Daoy (cell line): ENCODE results near the gene HOXA1. TPM values are rescaled to one million over a fixed set of nuclear protein-coding genes. Genes with fewer than 3 reads are reported as not detected.

ENCODE experiments used
- DNase-seq: peaks from one replicate; pipeline ENCODE4 v3.0.0-alpha.2; 2015; ENCODE audit warnings: low read depth
- total RNA-seq: library from RNA; depleted of rRNA; stranded (reverse); fragments of >200 nt; shearing (Covaris generic); gene quantifications from 2 replicates; pipeline ENCODE4 v1.2.3, GENCODE V29; 2014

The HOXA1 gene
- total RNA-seq, 1 experiment from 2014 or later = 6.4 TPM

DNA sequence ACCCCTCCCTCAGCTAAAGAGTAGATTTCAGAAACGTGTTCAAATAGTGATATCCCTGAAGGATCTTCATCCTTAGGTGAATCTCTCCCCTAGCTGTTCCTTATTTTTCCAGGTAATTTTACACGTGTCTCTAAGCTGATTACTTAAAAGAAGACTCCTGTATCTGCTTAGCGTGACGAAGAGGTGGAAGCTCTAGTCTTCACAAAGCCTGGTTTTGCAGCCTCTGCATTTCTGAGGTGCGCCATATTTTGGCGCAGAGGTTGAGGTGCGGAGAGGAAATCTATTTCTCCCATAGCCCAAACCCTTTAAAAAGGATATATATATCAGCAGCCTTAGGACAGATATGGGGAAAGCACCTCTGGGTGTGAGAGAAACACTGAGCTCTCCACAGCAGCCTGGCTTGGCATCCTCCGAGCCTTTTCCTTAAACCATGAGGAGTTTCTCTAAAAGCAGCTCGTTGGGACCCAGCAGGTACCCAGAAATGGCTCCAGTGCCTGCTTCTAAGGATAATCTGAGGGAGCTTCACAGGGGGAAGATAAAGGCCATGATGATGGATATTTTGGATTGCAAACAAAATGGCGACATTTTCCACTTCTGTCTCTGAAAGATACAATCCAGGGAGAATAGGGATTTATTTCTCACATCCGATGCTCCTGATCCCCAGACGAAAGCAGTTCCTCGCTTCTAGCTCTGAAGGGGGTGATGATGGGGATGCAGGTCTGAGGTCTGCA is 9.7 kb upstream of the HOXA1 start:
- no peak for DNase-seq

DNA sequence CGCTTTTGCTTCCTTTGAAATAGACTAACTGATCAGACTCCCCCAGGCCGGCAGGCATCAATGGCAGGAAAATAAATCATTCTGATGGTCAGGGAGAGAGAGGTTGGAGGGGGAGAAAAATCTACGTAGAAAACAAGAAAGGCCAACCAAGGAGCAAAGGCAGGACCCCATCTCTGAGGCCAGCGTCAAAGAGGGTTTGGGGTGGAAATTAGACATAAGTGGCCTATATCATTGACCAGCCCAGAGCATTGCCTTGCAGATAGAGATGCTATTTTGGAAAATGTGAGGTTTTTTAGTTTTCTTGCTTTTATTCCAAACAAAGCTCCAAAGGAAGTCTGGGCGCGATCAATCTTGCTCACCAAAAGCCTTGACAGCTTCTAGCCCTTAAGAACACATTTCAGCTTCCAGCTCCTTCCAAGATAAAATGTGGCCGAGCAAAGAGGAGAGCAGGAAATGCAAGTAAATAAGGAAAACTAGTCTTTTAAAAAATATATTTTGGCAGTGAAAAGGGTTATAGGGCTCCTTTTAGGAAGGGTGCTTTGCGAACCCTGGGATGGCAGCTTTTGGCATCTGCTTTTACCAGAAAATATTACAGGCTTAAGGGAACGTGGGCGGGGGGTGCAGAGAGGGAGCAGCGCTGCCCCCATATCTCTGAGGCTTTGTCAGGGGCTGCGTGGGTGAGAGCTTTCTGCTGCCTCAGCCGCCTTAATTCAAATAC is 8.7 kb upstream of the HOXA1 start:
- DNase-seq = peak; percentile 36

DNA sequence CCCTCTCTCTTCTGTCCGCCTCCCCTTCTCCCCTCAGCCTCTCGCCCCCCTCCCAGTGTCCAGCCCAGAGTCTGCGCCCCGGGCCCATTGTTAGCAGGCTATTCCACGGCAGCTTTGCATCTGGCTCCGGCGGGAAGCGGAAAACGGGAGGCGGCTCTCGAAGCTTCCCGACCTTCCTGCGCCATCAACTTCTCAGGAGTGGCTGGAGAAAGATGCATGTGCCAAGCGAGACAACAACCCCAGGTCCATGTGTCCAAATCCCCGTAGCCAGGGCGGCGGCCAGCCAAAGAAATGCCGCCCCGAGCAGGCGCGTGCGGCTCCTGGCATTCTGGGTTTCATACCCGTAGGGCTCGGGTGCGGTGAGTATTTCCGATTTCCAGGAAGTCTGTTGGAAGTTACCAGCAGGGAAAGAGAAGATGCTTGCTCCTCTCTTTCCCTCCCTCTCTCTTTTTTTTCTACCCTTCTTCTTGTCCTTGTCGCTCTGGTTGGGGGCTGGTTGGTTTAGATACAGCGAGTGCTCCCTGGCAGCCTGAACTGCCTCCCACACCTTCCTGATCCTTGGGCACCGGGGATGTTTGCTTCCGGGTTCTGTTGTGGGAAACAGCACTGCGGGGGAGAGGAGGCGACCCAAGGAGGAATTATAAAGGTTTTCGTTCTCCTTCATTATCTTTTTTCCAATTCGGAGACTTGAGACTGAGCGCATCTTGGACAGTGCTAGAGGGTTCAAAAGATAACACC is 7.9 kb upstream of the HOXA1 start:
- peak; percentile 79 for DNase-seq

DNA sequence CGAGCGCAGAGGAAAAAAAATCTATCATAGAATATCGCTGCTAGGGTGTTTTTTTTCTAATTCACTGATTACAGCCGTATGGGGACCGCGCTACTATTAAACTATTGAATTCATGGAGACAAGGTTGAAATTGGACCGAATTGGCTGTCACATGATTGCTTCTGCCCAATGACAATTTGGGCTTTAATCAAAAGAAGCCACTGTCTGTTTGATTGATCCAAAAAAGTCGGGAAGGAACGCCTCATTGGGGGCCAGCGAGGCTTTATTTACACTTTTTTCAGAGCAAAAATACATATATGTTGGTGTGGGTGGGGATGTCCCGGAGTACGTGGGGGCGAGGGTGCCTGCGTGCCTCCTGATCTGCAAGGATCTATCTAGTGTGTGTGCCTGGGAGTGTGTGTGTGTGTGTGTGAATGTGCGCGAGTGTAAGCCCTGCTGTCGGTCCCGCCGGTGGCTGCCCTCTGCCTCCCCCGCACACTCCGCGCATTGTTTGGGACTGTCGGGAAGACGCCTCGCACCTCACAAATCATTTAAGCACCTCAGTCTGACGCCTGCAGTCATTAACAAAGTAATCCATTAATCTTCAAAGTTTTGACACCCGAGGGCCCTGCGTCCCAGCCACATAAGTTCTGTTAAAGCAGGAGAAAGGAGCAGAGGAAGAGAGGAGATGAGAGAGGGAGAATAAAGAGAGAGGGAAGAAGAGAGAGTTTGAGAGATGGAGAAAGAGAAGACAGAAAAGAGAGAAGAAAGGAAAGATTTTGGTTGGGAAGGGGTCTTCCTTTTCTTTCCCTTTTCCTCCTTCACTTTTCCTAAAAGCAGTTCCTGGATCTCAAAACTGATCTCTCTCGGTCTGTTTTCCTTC is 7.0 kb upstream of the HOXA1 start, which contains the start of gene HOXA2:
Gene HOXA2 (minus strand): TSS at position 103 of the 862 bp plus-strand sequence. CDS start 183 bp downstream, outside the sequence.
- DNase-seq = peak; percentile 82

DNA sequence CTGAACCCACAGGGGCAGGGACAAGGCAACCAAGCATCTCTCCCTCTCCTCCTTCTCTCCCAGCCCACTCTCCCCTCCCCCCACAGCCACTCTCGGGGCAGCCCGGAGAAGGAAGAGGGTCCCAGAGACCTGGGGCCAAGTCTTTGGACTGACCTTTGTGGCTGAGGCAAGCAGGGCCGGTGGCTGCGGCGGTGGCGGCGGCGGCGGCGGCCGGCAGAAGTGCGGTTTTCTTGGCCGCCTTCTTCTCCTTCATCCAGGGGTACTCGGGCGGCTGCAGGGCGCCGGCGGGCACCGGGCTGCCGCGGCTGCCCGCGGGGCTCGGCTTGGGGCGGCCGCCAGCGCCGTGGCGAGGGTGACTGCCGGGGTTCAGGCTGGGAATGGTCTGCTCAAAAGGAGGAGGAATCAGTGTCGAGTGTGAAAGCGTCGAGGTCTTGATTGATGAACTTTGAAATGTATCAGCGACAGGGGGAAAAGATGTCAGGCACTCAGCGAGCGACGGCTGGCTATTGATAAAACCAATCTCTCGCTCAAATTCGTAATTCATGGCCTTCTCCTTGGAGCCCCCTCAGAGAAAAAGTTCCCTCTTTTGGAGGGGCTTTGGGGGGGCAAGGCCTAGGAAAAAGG is 6.3 kb upstream of the HOXA1 start:
- peak; percentile 64 for DNase-seq

DNA sequence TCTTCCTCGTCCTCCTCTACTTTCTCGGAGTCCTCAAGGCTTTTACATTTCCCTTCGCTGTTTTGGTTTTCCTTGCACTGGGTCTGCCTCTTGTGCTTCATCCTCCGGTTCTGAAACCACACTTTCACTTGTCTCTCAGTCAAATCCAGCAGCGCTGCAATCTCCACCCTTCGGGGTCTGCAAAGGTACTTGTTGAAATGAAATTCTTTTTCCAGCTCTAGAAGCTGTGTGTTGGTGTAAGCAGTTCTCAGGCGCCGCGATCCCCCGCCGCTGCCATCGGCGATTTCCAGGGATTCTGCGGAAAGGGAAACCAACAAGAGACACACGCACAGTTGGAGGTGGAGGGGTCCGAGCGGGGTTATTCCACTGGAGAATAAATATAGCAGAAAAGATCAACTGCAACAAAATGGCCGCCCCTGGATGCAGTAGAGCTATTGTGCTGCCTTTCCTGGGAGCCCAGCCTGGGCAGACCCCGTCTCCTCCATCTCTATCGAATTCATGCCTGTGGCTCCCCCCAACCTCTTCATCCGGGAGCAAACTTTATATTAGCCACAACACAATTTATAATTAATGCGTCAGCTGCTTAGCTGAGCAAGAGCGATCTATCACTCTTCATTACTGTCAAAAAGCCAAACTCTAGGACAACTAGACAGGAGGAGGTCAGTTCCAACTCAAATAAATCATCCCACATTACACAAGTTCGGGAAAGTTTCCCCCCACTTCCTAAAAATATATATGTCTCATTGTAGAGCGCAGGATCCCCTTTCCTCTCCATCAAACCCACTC is 5.6 kb upstream of the HOXA1 start:
- peak; percentile 77 for DNase-seq

DNA sequence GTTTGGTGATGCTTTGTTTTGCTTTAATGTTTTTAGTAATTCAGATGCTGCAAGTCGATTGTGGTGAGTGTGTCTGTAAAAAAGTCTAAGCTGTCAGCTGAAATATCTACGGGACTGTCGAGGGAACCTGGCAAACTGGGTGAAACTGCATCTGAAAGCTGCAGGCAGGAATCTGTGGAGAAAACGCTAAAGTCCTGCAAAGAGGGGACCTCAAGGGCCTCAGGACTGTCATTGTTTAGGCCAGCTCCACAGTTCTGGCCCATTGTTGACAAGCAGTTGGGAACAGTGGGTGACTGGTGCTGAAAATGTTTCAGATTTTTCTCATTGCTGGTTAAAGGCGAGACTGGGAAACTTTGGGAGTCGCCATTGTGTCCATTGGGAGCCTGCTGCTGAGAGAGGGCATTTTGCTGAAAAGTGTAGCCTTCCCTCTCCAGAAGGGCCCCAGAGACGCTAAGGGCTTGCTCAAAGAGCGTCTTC is 4.9 kb upstream of the HOXA1 start:
- DNase-seq = no peak

DNA sequence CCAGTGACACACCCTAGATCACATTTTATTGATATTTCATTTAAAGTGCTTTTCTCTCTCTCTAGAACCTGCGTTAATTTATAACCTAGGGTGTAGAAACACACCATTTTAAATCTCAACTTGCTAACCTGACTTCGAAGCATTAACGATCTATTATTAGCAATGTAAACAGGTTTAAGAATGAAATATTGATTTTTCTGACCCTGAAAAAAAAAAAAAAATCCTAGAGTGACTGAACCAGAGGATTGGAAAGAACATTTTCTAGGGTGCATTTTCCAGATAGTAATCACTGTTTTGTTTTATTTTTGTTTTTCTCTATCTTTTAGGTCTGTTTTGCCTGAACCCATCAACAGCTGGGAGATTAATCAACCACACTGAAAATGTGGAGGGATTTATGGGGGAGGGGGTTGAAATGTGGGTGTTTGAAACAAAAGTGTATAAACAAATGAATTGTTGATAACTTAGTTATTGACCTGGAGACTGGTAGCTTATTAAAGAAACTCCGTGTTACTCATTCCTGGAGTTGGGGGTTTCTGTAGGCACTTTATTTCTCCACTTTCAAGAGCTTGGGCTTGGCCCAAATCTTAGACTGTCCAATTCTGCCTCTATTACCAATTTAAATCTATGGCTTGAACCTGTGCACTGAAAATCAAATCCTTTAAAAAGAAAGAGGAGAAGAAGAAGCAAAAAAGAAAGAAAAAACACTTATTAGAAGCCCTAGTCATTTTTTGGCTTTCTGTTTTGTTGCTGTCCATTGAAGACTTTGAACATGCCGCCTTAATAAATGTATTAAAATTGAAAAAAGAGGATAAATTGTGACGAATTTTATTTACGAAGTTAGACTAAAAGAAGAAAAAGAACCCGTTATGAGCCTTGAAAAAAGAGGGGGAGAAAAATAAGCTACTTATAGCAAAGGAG is 3.9 kb upstream of the HOXA1 start:
- no peak for DNase-seq

DNA sequence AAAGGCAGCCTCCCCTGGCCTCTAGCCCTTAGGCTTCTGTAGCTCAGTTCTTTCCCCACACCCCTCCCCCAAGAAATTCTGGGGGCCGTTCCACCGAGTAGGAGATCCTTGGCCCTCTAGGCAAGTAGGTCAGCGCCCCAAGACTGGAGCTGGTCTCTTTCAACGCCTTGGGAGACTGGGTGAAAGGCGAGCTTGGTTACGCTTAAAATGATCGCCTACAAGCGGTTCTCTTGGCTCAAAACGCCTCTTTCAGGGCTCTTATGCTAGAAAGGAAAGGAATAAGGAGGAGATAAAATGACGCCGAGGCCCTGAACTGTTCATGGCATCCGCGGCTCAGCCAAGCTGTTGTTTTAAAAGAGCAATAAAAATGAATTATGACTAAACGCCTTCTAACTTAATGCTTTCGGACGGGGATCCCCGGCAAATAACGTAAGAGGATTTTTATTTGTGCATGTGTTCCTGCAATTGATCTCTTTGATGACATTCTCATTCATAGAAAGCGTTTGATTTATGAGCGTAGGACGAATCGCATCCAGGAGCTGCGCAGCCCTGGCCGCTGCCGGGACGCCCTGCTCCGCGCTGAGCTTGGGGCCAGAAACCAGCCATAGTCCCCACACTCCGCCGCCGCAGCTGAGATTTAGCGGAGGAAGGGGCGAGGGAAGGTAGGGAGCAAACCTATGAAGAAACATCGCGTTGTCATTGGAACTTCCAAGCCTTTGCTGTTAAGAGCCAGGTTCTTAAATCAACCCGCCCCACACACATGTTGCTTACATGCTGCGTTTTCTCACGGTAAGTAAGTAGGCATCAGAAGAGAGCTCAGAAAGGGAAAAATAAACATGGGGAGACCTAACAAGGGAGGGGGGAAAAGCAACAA is 3.0 kb upstream of the HOXA1 start:
- DNase-seq = peak; percentile 81

DNA sequence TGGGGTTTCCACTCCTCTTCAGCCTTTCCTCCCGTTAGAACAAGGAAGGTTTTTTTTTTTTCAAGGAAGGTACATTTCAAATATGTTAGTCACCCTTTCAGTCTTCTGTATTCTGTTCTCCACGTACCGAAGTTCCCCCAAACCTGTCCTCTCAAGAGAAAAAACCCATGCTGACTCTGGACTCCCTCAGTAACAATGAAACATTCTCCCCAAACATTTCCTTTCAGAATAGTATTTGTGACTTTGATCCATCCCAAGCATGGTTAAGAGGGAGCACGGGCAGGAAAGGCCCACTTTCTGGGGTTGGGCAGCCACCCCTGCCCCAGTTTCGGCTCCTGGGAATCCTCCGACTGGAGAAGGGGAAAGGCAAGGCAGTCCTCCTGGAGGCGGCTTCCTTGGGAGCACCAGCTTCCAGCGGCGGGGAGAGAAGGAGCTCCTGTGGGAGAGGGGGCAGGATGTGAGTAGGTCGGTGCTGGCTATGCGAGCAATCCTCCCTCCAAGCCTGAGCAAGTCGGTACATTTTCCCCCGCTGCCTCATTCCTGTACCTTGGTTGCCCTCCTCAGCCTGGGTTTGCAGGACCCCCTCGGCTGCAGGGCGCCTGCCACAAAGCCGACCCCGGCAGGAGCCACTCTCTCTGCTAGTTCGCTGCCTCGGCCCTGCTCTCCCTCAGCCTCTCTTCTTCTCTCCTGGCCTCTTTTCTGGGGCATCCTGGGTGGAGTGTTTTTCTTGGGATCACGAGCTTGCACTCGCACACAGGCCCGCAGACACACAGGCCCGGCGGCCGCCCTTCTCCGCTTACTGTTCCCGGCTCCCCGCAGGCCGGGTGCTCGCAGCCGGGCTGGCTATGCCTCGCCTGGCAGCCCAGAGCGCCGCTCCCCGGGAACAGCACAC is 2.1 kb upstream of the HOXA1 start:
- DNase-seq = peak; percentile 77

DNA sequence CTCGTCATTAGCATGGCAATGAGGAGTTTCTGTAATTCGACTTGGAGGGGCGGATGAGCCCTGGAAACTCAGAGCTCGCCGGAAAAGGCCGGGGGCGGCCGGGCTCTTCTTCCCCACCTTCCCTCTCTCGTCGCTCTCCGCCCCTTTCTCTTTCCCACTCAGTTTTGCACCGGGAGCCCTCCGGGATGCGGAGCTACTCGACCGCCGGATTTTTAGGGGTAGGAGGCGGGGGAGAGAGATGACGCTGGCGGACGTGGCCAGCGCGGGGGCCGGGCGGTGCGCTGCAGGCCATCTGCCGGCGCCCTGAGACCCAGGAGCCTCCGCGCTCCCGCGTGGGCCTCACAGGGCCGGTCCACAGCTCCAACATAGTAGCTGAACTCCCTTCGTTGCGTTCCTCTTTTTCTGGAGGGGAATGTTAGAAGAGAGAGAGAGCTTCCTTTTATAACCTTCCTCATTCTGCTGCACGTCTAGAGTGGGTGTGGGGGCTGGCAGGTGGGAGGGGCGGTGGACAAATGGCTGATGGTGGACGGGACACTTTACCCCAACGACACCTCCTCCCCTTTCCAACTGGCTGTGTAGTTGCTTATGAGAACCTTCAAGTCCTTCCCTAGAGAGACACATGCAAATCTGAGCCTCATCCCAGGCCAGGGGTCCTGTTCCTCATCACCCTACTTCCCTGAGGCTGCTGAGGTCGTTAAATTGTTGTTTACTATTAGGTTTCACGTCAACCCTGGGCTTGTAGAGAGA is 1.1 kb upstream of the HOXA1 start:
- DNase-seq = peak; percentile 71

DNA sequence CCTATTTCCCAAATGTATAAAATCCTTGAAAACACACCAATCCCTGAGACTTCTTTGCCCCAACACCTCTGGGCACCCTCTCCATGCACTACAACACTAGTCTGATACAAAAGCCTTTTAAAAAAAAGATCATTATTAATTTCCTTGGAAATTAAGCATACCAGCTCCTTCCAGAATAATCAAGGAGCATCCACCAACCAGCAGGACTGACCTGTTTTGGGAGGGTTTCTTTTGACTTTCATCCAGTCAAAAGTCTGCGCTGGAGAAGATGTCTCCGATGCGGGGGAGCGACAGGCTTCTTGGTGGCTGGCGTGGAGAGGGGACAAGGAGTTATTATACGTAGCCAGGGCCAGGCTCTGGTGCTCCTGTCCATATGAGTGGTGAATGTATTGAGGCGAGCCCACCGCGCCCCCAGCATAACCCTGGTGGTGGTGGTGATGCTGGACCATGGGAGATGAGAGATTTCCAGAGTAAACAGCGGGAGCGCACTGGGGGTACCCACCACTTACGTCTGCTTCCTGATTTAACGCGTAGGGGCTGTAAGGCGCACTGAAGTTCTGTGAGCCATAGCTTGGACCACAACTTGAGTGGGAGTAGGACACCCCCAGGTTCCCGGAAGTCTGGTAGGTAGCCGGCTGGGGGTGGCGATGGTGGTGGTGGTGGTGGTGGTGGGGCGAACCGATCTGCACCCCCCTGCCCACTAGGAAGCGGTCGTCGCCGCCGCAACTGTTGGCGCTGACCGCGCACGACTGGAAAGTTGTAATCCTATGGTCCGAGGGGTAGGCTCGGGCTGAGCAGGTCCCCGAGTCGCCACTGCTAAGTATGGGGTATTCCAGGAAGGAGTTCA is 527 bp downstream of the HOXA1 start:
- DNase-seq = peak; percentile 62

DNA sequence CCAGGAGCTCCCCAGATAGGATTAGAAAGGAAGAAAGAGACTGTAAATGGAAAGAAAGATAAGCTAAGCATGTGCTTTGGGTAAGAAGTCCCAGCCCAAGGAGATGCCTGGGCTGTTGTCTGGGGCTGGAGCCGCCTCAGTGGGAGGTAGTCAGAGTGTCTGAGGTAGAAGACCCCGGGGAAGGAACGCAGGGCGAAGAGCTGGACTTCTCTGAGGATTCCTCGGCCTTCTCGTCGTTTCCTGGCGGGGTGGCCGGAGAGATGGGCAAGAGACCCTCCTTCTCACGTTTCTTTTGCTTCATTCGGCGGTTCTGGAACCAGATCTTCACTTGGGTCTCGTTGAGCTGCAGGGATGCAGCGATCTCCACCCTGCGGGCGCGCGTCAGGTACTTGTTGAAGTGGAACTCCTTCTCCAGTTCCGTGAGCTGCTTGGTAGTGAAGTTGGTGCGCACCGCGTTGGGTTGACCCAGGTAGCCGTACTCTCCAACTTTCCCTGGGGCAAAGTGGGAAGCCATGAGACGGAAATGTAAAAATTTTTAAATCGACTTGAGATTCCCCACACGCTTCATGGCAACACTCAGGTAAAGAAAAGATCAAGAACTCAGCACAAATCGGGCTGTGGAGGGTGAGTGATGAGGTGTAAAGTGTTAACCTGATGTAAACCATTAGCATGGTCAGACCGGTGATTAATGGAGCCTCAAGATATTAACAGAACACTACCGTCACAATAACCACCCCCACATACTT is 1.3 kb downstream of the HOXA1 start:
- no peak for DNase-seq

DNA sequence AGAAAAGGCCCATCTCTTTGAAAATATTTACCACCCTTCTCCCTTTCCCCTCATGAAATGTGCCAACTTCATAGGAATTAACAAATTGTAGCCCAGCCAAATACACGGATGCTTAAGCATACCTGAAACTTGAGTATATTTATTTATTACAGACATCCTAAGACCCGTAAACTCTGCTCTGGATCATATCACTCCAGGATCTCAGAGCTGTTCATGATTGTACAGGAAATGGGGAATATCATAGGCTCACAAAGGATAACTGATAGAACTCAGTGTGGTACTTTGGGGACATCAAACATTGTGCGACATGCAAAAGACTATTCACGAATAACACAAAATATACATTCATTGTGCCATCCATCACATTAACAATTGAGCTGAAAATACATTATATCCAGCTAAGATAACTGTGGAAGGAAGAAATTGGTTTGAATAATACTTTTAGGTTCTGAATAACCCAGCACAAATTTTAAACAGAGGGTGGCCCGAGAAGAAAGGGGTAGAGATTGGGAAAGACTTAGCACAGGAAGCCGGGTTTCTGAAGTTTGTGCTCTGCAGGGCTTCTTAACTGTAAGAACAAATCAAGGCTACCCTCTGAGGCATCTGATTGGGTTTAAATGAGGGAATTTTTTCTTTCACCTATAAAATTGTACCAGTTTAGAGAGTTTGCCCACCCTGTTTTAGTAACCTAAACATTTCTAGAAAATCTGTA is 2.5 kb downstream of the HOXA1 start:
- no peak for DNase-seq
